AML-193 (cell line): Measurements from ENCODE around the gene NSD1.
A peak's percentile ranks its signal among the peaks of the same experiment; 100 is the strongest.
"Not testable (repeated sequence)": the region's sequence is repeated elsewhere in the genome, so short reads cannot be mapped to it uniquely, and the experiment has no call there.

Experiments
- DNase-seq, 2 experiments: peaks; one replicate each; lab custom pipeline; 2025; lab: John Stamatoyannopoulos, UW

The NSD1 gene

DNA sequence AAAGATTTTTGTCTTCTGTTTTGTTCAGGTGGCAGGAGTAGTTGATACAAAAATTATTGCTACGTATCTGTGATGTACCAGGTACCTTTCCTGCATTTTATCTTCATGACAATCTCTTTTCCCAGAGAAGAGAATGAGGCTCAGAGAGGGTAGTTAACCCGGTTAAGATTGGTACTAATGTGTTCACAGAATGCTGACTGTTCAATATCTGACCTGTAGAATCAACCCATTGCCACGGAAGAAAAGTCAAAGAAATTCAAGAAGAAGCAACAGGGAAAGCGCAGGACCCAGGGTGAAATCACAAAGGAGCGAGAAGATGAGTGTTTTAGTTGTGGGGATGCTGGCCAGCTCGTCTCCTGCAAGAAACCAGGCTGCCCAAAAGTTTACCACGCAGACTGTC is 158.2 kb downstream of the NSD1 start:
- DNase-seq, result no peak

DNA sequence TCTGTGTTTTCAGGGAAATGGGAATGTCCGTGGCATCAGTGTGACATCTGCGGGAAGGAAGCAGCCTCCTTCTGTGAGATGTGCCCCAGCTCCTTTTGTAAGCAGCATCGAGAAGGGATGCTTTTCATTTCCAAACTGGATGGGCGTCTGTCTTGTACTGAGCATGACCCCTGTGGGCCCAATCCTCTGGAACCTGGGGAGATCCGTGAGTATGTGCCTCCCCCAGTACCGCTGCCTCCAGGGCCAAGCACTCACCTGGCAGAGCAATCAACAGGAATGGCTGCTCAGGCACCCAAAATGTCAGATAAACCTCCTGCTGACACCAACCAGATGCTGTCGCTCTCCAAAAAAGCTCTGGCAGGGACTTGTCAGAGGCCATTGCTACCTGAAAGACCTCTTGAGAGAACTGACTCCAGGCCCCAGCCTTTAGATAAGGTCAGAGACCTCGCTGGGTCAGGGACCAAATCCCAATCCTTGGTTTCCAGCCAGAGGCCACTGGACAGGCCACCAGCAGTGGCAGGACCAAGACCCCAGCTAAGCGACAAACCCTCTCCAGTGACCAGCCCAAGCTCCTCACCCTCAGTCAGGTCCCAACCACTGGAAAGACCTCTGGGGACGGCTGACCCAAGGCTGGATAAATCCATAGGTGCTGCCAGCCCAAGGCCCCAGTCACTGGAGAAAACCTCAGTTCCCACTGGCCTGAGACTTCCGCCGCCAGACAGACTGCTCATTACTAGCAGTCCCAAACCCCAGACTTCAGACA is 160.4 kb downstream of the NSD1 start:
- DNase-seq, result no peak

- DNase-seq, result no peak
These were observed 161.1 kb downstream of the NSD1 start for GRCh38 chr5:177294632-177295031.

GRCh38 chr5:177295924-177296323 is 162.4 kb downstream of the NSD1 start:
- DNase-seq, result peak in 1 of 2 experiments; percentile 26

- peak in 1 of 2 experiments; percentile 44 for DNase-seq
These were observed 163.0 kb downstream of the NSD1 start for GRCh38 chr5:177296581-177296980.

DNA sequence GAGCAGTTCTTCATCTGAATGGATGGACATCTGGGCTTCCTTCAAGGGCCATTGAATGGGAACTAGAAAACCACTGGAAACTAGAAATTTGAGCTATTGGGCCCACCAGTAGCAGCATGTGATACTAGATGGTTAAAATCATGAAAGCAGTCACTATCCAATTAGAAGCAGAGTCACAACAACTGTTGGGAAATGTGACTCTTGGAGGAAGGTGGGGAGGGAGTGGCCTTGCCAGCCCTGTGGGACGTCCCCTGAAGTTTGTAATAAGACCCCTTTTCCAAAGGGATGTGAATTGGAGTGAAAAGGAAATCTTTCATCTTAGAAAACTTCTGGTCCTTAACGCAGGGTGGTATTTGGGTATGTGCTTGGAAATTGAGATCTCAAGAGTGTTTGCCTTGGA is 164.3 kb downstream of the NSD1 start:
- DNase-seq, result no peak

DNA sequence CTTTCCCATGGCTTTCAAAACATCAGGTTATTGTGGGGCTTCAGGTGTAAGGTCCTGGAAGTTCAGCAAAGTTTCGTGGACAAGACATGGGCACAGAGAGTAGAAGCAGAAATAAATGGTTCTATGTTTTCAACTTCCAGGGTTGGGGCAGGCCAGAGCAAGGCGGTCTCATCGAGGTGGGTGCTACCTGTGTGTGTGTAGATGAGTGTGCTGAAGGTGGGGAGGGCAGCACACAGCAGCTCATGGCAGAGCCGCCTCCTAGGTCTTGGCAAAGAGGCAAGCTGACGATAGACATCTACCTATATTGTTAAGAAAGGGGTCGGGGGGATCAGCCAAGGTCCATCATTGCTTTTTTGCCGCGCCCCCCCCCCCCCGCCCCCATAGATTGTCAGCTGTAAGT is 166.1 kb downstream of the NSD1 start:
- no peak for DNase-seq

DNA sequence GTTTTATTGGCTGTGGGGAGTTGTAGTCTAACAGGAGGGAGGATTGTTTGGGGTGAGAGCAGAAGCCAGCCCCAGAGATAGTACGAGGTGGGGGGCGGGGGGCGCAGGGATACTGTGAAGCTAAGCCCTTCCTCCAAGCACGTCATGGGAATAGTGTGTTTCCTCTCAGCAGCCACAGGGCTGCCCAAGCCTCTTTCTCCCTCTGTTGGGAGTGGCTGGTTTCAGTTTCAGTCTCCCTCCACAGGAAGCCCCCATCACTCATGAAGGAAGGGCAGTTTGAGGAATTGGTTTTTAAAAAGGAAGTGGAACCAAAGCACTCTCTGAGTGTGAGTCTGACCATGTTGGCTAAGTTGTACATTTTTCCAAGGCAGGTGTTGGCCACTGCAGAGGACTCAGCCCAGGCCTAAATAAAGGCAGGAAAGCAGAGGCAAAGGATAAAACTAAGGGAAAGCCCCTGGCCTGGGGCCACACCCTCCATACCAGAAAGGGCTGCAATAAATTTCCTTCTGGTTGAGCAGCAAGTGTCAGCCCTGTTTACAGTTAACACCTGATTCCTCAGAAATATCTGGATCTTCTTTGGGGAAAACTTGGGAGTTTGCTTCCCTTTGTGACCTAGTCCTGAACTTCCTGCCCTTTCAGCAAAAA is 166.8 kb downstream of the NSD1 start:
- DNase-seq, result peak; percentile 80 to 86

DNA sequence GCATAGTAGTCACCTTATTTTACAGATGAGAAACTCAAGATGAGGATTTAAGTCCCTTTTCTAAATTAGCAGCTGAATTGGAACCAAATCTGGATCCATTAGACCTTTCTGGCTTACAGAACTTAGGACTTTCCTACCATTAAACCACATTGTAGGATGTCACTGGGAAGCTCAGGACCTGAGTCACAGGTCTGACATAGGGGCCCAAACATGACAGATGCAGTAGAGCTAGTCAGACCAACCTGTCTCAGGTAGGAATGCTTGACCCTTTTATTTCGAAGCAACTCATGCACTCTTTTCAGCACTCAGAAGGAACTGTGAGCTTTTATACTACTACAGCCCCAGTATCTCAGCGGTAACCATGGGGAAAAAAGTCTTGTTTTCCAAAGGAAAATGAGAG is 167.4 kb downstream of the NSD1 start:
- no peak for DNase-seq

GRCh38 chr5:177301503-177302165 is 168.1 kb downstream of the NSD1 start:
- DNase-seq, result no peak

GRCh38 chr5:177302354-177303110 is 169.0 kb downstream of the NSD1 start:
- DNase-seq, result peak; percentile 57 to 71

DNA sequence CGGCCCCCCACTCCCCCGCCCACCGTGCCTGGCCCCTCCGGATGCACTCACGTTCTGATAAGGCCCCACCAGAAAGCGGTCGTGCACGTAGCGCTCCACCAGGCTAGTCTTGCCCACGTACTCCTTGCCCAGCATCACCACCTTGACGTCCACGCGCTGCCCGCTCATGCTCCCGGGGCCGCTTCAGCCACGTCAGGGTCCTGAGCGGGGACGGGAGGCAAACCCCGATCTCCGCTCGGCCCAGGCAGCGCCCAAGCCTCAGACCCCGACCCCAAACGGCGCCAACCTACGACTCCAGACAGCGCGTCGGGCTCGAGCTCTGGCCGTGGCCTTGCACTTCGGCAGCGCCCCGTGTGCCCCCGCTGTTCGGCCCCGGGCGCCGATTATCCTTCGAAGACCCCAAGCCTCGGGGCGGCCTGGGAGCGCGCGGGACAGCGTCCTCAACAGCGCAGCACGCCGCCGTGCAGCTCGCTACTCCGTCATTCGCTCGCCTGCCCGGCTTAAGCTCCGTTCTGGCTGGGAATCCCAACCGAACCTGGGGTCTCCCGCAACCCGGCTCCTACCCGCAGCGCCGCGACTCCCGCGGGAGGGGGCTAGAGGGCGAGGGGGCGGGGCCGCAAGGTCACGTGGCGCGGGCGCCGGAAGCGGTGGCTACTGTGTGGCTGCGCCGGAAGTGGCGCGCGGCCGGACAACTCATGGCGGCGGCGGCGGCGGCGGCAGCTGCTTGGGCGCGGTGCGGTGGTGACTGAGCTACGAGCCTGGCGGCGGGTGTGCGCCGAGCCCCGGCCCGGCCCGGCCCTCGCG is 169.8 kb downstream of the NSD1 start, which contains the start of the genes PRELID1 and RAB24:
TSS of gene PRELID1 (plus strand) at position 679 of the 804 bp plus-strand sequence. CDS start 187 bp downstream, outside the sequence.
TSS of gene RAB24 (minus strand) at position 599 of the 804 bp plus-strand sequence. CDS start at position 168, 431 bp downstream.
- DNase-seq, result peak; percentile 32 to 64

GRCh38 chr5:177303925-177304391 is 170.4 kb downstream of the NSD1 start:
- DNase-seq, result no peak

DNA sequence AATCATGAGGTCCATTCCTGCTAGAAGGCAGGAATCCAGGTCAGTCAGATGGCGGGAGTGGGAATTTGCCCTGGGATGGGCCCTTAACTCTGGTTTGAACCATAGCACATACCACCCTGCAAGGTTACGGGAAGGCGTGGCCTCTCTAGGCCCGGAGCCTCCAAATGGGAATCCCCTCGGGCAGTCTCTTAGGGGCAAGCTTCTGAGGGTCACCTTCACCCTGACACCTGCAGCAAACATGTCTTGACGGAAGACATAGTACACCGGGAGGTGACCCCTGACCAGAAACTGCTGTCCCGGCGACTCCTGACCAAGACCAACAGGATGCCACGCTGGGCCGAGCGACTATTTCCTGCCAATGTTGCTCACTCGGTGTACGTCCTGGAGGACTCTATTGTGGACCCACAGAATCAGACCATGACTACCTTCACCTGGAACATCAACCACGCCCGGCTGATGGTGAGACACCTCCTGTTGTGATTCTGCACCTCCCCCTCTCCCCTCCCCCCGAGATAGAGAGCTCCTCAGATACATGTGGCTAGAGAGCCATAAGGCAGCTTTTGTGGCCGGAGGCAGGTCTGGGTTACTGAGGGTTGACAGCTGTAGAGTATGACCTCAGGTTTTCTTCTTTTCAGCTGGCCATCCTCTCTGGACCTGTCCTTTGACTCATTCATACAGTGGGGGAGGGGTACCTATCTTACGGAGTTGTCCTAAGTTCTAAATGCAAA is 171.0 kb downstream of the NSD1 start:
- DNase-seq, result peak in 1 of 2 experiments; percentile 17

GRCh38 chr5:177306103-177306640 is 172.6 kb downstream of the NSD1 start:
- not testable (repeated sequence) for DNase-seq

- peak; percentile 96 for DNase-seq
These were observed 173.3 kb downstream of the NSD1 start for GRCh38 chr5:177306674-177307543.

- DNase-seq, result no peak
These were observed 174.2 kb downstream of the NSD1 start for GRCh38 chr5:177307544-177308363.

GRCh38 chr5:177308740-177309139 is 175.2 kb downstream of the NSD1 start:
- no peak for DNase-seq
